SHP77 (cell line): Measurements from ENCODE around the gene DCLK1.

Source experiments
- DNase-seq, 2 experiments: peaks; one replicate each; lab custom pipeline; 2025; lab: John Stamatoyannopoulos, UW

The DCLK1 gene

GRCh38 chr13:35860661-35861060, 270.5 kb downstream of the DCLK1 start:
- DNase-seq, result no peak

GRCh38 chr13:35859981-35860380, 271.2 kb downstream of the DCLK1 start:
- DNase-seq, result no peak

GRCh38 chr13:35858665-35859064, 272.5 kb downstream of the DCLK1 start:
- no peak for DNase-seq

- DNase-seq, result no peak
Observed at GRCh38 chr13:35857769-35858168, 273.4 kb downstream of the DCLK1 start.

GRCh38 chr13:35856721-35857364, 274.3 kb downstream of the DCLK1 start:
- no peak for DNase-seq

GRCh38 chr13:35856084-35856483, 275.1 kb downstream of the DCLK1 start:
- no peak for DNase-seq

- no peak for DNase-seq
Observed at GRCh38 chr13:35855531-35856019, 275.6 kb downstream of the DCLK1 start.

GRCh38 chr13:35854286-35854685, 276.9 kb downstream of the DCLK1 start:
- no peak for DNase-seq

GRCh38 chr13:35851881-35852280, 279.3 kb downstream of the DCLK1 start:
- no peak for DNase-seq

- DNase-seq, result no peak
Observed at GRCh38 chr13:35851356-35851755, 279.8 kb downstream of the DCLK1 start.

- no peak for DNase-seq
Observed at GRCh38 chr13:35850569-35850968, 280.6 kb downstream of the DCLK1 start.

GRCh38 chr13:35849256-35849644, 281.9 kb downstream of the DCLK1 start:
- no peak for DNase-seq

- no peak for DNase-seq
Observed at GRCh38 chr13:35848336-35849255, 282.6 kb downstream of the DCLK1 start.

GRCh38 chr13:35843272-35843671, 287.9 kb downstream of the DCLK1 start:
- DNase-seq, result no peak

GRCh38 chr13:35841060-35841521, 290.1 kb downstream of the DCLK1 start:
- DNase-seq, result no peak

GRCh38 chr13:35839806-35840205, 291.4 kb downstream of the DCLK1 start:
- DNase-seq, result no peak

GRCh38 chr13:35838356-35838755, 292.8 kb downstream of the DCLK1 start:
- no peak for DNase-seq

GRCh38 chr13:35836446-35836845, 294.7 kb downstream of the DCLK1 start:
- no peak for DNase-seq

GRCh38 chr13:35835989-35836388, 295.2 kb downstream of the DCLK1 start:
- DNase-seq, result no peak

GRCh38 chr13:35833608-35834275, 297.4 kb downstream of the DCLK1 start:
- DNase-seq, result no peak

GRCh38 chr13:35833031-35833430, 298.2 kb downstream of the DCLK1 start:
- DNase-seq, result no peak

GRCh38 chr13:35832551-35832950, 298.6 kb downstream of the DCLK1 start:
- DNase-seq, result no peak
